Activated CD4-positive, CD25-positive, alpha-beta regulatory T cell treated with anti-CD3 and anti-CD28 coated beads, Interleukin-2, amount 50 U/mL, for 24 hours (primary cell): Measurements from ENCODE around the gene PCNX3.
A peak's percentile ranks its signal among the peaks of the same experiment; 100 is the strongest.

Source experiments
- ATAC-seq, 2 donors: fragments of 150-1000 bp; cut with Tn5 transposase; one replicate each; pipeline ENCODE4 v1.10.0; 2021; ENCODE audit warnings: mild to moderate bottlenecking in 1 of 2, moderate library complexity in 1 of 2

PCNX3 gene

DNA sequence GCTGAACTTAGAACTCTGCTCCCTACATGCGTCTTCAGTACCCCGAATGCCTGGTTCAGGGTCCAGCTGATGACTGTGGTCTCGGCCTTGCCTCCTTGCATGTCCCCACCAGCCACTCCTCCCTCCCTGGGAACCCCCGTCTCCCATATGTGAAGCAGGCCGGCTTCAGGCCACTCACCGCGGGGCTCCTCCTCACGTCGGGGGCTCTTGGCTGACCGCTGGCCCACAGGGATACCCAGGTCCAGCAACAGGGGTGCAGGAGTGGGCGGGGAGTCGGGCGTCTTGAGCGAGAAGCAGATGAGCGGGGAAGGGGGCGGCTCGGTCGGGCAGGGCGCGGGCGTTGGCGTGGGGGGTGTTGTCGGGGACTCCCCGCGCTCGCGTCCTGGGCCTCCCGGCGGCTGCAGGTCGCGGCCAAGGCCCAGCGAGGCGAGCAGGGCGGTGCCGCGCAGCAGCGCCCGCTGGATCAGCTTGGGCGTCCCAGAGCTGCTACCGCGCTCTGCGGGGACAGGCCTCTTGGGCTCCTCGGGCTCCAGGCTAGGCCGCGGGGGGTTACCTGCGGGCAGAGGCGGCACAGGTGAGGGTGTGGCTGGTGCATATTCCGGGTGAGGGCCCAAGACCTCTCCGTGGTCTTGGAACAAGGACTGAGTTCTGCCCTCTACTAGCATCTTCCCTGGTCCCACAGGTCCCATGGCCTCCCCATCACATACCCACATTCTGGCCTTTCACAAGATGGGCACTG is 16.2 kb upstream of the PCNX3 start:
- no peak for ATAC-seq

DNA sequence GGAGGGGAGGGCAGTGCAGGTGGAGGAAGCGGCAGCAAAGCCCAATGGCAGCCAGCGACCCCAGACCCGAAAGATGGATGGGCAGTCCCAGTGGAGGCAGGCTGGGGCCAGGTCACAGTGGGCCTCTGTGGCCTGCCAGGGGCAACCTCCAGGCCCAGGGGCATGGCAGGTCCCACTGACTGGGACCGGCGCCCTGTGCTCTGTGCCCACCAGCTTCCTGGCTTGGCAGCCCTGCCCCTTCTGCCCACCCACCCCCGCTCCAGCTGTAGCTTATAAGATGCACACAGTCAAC is 15.7 kb upstream of the PCNX3 start:
- ATAC-seq: no peak

GRCh38 chr11:65604258-65604657 is 11.3 kb upstream of the PCNX3 start:
- ATAC-seq: no peak

GRCh38 chr11:65606876-65607613 is 8.5 kb upstream of the PCNX3 start:
- ATAC-seq: peak in 1 of 2 donors; percentile 41

DNA sequence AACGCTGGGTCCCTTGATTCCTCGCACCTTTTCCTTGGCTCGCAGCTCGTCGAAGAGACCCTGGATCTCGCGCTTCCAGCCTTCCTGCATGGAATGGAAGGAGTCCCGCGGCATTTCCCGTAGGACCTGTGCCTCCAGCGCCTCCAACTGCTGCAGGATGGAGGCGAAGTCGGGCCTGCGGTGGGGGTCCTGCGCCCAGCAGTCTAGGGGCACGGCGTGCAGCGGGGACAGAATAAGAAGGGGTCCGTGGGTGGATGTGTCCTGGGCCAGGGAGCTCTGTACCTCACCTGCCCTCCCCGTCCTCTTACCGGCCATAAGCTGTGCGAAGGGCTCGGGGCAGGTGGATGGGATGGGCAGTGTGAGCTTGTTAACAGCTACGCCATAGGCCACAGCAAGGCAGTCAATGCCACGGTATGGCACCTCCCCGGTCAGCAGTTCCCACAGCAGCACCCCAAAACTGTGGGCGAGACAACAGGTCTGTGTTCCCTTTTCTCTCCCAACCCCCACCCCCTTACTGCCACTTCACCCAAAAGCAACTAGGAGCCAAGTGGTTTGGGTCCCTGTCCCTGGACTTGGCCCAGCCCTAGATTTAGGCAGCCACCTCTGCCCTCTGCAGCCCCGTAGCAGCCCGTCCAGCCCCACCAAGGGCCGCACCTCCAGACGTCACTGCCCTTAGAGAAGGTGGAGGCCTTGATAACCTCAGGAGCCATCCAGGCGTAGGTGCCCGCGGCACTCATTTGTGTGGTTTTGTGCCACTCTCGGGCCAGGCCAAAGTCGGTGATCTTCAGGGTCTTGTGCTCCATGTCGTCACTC is 7.8 kb upstream of the PCNX3 start:
- ATAC-seq: no peak

DNA sequence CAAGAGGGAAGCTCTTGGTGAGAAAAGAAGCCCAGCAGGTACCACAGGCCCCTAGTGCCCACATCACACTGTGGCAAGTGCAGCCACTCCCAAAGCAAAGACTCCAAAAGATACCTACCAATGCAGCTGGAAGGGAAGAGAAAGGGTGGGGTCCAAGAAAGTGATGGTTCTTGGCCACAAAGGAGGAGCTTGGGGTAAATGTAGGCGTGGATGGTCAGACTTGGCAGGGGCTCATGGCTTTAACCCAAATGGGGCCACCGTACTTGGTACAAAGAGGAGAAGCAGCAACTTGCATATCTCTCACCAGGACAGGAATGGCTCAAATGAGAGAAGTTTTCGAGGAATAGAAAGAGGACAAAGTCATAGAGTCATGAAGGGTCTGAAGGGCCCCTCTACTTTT is 6.3 kb upstream of the PCNX3 start:
- ATAC-seq: no peak

DNA sequence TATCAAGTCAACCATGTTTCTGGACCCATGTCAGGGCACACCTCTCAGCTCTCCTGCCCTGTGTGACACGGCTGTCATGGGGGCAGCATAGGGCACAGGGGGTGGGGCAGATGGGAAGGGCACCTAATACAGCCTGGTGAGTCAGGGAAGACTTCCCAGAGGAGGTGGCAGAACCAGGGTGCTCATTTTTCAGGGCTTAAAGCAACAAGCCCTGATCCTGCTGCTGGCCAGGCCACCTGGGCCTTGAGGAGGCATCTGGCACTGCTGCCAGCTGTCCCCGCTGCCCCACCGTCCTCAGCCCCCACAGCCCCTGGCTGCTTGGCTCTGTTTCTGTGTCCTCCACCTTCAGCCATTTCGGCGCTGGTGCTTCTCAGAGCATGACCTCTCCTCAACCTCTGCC is 5.9 kb upstream of the PCNX3 start:
- ATAC-seq: no peak

DNA sequence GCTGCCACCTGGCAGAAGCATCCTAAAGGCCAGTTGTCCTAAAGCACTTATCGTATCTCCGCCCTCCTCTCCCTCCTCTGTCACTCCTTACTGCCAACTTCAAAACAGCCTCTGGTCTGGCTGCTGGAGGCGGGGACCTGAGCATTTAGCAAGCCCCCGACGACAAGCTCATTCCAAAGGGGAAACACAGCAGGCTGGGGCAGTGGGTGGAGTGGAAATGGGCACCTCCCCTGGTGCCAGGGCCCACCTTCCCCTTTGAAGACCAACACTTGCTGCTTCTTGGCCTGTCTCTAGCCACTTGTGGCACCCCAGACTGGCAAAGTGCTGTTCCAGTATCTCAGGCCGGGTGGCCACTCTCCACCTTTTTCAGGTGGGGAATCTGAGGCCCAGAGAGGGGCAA is 5.2 kb upstream of the PCNX3 start:
- no peak for ATAC-seq

GRCh38 chr11:65611028-65611757 is 4.4 kb upstream of the PCNX3 start:
- no peak for ATAC-seq

DNA sequence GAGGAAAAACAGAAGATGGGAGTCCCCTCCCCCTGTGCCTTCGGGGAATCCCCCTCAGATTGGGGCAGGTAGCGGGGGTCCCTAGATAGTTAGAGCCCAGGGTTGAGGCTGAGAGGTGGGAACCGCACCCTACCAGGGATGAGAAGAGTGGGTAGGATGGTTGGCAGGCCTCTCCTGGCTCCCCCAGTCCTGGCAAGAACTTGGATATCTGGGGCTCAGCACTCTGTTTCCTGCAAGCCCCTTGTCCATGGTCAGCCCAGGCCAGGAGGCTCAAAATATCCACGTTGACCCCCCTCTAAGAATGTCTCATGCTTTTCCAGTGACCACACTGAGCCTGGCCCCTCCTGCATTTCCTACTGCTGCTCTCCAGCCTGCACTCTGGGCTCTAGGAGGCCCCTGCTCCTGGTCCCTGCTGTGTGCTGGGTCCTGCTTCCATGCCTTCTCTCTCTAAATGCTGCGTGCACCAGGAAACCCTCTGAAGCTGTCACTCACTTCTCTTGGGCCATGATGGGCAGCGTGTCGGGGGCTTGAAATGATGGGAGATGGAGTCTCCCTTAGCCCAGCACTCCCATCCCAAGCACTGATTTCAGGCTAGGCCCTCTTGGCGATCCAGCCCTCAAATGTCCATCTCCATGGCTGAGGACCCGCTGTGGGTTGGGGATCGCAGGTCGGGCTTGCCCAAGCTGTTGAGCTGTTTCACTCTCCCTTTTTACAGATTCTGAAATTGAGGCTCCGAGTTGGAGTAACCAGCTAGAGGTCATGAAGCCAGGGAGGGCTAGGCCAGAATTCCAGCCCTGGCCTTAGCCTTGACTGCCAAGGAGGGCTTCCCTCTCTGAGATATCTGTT is 3.6 kb upstream of the PCNX3 start:
- ATAC-seq: no peak

- ATAC-seq: no peak
These were observed 2.9 kb upstream of the PCNX3 start for GRCh38 chr11:65612691-65613090.

- no peak for ATAC-seq
These were observed 2.3 kb upstream of the PCNX3 start for GRCh38 chr11:65613091-65613928.

- ATAC-seq: no peak
These were observed 486 bp downstream of the PCNX3 start for GRCh38 chr11:65615950-65616574.

GRCh38 chr11:65616575-65617001 is 1.0 kb downstream of the PCNX3 start:
- ATAC-seq: no peak

GRCh38 chr11:65617136-65617850 is 1.7 kb downstream of the PCNX3 start:
- no peak for ATAC-seq

DNA sequence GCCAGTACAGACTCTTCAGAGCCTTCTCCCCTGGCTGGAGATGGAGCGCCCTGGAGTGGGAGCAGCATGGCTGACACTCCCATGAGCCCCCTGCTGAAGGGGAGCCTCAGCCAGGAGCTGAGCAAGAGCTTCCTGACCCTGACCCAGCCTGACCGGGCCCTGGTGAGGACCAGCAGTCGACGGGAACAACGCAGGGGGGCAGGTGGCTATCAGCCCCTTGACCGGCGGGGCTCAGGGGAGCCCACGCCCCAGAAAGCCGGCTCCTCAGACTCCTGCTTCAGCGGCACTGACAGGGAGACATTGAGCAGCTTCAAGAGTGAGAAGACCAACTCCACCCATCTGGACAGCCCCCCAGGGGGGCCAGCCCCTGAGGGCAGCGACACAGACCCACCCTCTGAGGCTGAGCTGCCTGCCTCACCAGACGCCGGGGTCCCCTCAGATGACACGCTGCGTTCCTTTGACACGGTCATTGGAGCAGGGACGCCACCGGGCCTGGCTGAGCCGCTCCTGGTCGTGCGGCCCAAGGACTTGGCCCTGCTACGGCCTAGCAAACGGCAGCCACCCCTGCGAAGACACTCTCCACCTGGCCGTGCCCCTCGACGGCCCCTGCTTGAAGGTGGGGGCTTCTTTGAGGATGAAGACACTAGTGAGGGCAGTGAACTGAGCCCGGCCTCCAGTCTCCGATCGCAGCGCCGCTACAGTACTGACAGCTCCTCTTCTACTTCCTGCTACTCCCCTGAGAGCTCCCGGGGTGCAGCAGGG is 2.6 kb downstream of the PCNX3 start:
- ATAC-seq: no peak

DNA sequence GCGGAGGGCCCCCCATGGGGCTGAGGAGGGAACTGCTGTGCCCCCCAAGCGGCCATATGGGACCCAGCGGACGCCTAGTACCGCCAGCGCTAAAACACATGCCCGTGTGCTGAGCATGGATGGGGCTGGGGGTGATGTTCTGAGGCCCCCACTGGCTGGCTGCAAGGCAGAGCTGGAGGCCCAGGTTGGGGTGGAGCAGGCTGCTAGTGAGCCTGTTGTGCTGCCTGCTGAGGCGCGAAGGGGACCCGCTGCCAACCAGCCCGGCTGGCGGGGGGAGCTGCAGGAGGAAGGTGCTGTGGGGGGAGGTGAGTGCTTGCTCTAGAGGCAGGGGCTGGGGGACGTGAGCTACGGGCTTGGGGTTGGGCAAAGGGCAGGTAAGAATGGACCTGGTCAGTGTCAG is 3.2 kb downstream of the PCNX3 start:
- no peak for ATAC-seq

DNA sequence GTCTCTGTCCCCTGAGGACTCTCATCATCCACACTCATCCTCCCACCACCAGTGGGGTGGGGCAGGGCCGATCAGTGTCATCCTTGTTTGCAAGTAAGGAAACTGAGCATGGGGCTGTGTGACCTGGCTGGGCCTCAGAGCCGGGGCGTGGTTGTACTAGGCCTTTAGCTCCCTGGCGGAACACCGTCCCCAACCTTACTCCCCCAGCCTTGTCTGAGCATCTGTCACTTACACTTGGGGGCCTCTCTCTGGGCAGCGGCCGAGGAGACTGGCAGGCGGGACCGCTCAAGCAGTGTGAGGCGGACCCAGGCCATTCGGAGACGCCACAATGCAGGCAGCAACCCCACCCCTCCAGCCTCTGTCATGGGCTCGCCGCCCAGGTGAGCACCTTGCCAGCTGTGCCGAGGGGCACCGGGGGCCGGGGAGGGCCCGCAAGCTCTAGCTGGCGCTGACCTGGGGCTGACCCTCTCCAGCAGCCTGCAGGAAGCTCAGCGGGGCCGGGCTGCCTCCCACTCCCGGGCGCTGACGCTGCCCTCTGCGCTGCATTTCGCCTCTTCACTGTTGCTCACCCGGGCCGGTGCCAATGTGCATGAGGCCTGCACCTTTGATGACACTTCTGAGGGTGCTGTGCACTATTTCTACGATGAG is 3.8 kb downstream of the PCNX3 start:
- no peak for ATAC-seq

- ATAC-seq: no peak
These were observed 5.1 kb downstream of the PCNX3 start for GRCh38 chr11:65620666-65621065.
